Liver (tissue), 9 donors: Measurements from ENCODE around the gene SMCO4. TPM values are rescaled to one million over a fixed set of nuclear protein-coding genes. Genes with fewer than 3 reads are reported as not detected.

Experiments used
- DNase-seq: peaks from one replicate; pipeline ENCODE4 v3.0.0-alpha.2; 2017; ENCODE audit warnings: low spot score
- H3K27ac ChIP-seq, 2 donors: one replicate each; pipeline ENCODE4 v1.7.0; 2013; ENCODE audit warnings: inconsistent platforms in 2 of 2, low read length in 2 of 2, control low read depth in 1 of 2, low read depth in 1 of 2, mild to moderate bottlenecking in 1 of 2
- H3K27me3 ChIP-seq, 4 donors: one replicate each; pipeline versions ENCODE4 v1.6.1 to v1.7.0; 2013; ENCODE audit warnings: low read length in 3 of 4, inconsistent platforms in 1 of 4, mild to moderate bottlenecking in 1 of 4, moderate library complexity in 1 of 4; ENCODE audit not compliant: control insufficient read depth in 4 of 4, insufficient read depth in 4 of 4
- H3K36me3 ChIP-seq, 4 donors: one replicate each; pipeline versions ENCODE4 v1.6.1 to v1.7.0; 2013; ENCODE audit warnings: low read length in 3 of 4, mild to moderate bottlenecking in 3 of 4, low read depth in 1 of 4, moderate library complexity in 1 of 4; ENCODE audit not compliant: control insufficient read depth in 4 of 4, insufficient read depth in 3 of 4
- H3K4me1 ChIP-seq, 4 donors: one replicate each; pipeline versions ENCODE4 v1.6.1 to v1.7.0; 2013; ENCODE audit warnings: low read length in 3 of 4, mild to moderate bottlenecking in 3 of 4, moderate library complexity in 1 of 4; ENCODE audit not compliant: control insufficient read depth in 4 of 4, insufficient read depth in 4 of 4
- H3K4me3 ChIP-seq, 3 donors: one replicate each; pipeline versions ENCODE4 v1.6.1 to v1.7.0; 2013; ENCODE audit warnings: low read length in 3 of 3, control low read depth in 1 of 3, low read depth in 1 of 3, mild to moderate bottlenecking in 1 of 3
- H3K9ac ChIP-seq, 2 donors: one replicate each; pipeline ENCODE4 v1.7.0; 2013; ENCODE audit warnings: low read length in 2 of 2, mild to moderate bottlenecking in 2 of 2, moderate library complexity in 2 of 2, control low read depth in 1 of 2, low read depth in 1 of 2
- H3K9me3 ChIP-seq, 4 donors: one replicate each; pipeline versions ENCODE4 v1.6.1 to v1.7.0; 2013; ENCODE audit warnings: low read length in 3 of 4; ENCODE audit not compliant: control insufficient read depth in 4 of 4
- FOXA1 ChIP-seq: IDR thresholded peaks from 2 replicates; pipeline ENCODE4 v1.6.1; 2016; ENCODE audit warnings: antibody characterized with exemption
- FOXA2 ChIP-seq: IDR thresholded peaks from 2 replicates; pipeline ENCODE4 v1.6.1; 2016; ENCODE audit warnings: antibody characterized with exemption
- GABPA ChIP-seq, 2 donors: IDR thresholded peaks in 1 of 2; conservative IDR thresholded peaks in 1 of 2; 2 replicates each; pipeline ENCODE4 v1.6.1; 2016; ENCODE audit warnings: antibody characterized with exemption in 2 of 2, mild to moderate bottlenecking in 1 of 2, moderate library complexity in 1 of 2
- HNF4A ChIP-seq, 2 donors: conservative IDR thresholded peaks; 2 replicates each; pipeline ENCODE4 v1.6.1; 2016; ENCODE audit warnings: antibody characterized with exemption in 2 of 2, mild to moderate bottlenecking in 2 of 2
- HNF4G ChIP-seq: IDR thresholded peaks from 2 replicates; pipeline ENCODE4 v1.6.1; 2016; ENCODE audit warnings: antibody characterized with exemption
- JUND ChIP-seq, 2 donors: IDR thresholded peaks; 2 replicates each; pipeline ENCODE4 v1.6.1; 2016; ENCODE audit warnings: antibody characterized with exemption in 2 of 2
- NR2F2 ChIP-seq: IDR thresholded peaks from 2 replicates; pipeline ENCODE4 v1.6.1; 2016; ENCODE audit warnings: antibody characterized with exemption
- RAD21 ChIP-seq, 2 donors: IDR thresholded peaks; 2 replicates each; pipeline ENCODE4 v1.6.1; 2016; ENCODE audit warnings: antibody characterized with exemption in 2 of 2, mild to moderate bottlenecking in 2 of 2
- RXRA ChIP-seq, 2 donors: IDR thresholded peaks; 2 replicates each; pipeline ENCODE4 v1.6.1; 2017 to 2018; ENCODE audit warnings: antibody characterized with exemption in 2 of 2, mild to moderate bottlenecking in 1 of 2
- TAF1 ChIP-seq: conservative IDR thresholded peaks from 2 replicates; pipeline ENCODE4 v1.6.1; 2016; ENCODE audit warnings: antibody characterized with exemption, mild to moderate bottlenecking
- YY1 ChIP-seq: IDR thresholded peaks from 2 replicates; pipeline ENCODE4 v1.6.1; 2016; ENCODE audit warnings: antibody characterized with exemption, mild to moderate bottlenecking
- WGBS: extraction: QIAGEN DNeasy Blood & Tissue Kit; methylation state at CpG from one replicate; pipeline ENCODE4 v1.1.7; 2013; 5-methylcytosine and 5-hydroxymethylcytosine counted together
- polyA plus RNA-seq, 2 donors: library from polyadenylated mRNA; stranded (reverse) in 1 of 2; unstranded in 1 of 2; fragments of 200-250 nt in 1 of 2; fragments of >200 nt in 1 of 2; fragmentation: Nextera tagmentation in 1 of 2; extraction: Ambion mirVana in 1 of 2; gene quantifications; one replicate each; pipeline versions ENCODE4 v1.2.1 to v1.2.3, GENCODE V29; 2013 to 2015
- total RNA-seq, 2 donors: library from RNA; depleted of rRNA; stranded (reverse); fragments of >200 nt; gene quantifications; one replicate each; pipeline ENCODE4 v1.2.3, GENCODE V29; 2014
- TF ChIP-seq, protein P1 (sequence below): IDR thresholded peaks from 2 replicates; pipeline ENCODE4 v1.6.1; 2016; ENCODE audit warnings: antibody characterized with exemption
- TF ChIP-seq, protein P2 (sequence below): fragments of 150-350 bp; IDR thresholded peaks from 2 replicates; pipeline ENCODE4 v1.5.1; 2017; ENCODE audit warnings: improper control_type of control experiment, low read depth, low read length; ENCODE audit not compliant: missing input control
- TF ChIP-seq, protein P3 (sequence below): IDR thresholded peaks from 2 replicates; pipeline ENCODE4 v1.6.1; 2016; ENCODE audit warnings: antibody characterized with exemption
- TF ChIP-seq, protein P4 (sequence below): IDR thresholded peaks from 2 replicates; pipeline ENCODE4 v1.6.1; 2016; ENCODE audit warnings: antibody characterized with exemption, mild to moderate bottlenecking
- donor health status: healthy.
- donor health status: healthy.
- donor health status: healthy.
- donor health status: healthy.
- donor health status: healthy.

SMCO4 gene
- total and polyA plus RNA-seq, 4 donors, result 21.2 to 98.8 (median 47.9) TPM

DNA sequence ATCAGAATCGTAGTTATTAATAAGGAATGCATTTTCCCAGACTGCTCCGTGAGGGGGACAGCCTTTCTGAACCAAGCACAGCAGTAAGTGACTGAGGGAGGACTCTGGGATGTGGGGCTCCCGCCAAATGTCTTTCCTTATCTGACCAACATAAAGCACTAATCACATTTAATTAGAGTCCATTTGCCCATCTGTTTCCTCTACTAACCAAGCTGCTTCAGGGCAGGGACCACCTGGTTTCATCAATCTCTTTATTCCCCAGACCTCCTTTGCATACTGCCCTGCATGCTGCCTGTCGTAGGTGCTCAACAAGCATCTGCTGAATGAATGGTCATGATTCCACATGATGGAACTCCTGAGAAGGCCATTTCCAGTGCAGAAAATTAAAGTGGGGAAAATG is 29.4 kb downstream of the SMCO4 start:
- no peaks in the 10 kb centered on the region for H3K36me3 ChIP-seq
- DNase-seq, result no peak
- H3K27ac ChIP-seq, result no peak overlapping the region
- no peaks in the 10 kb centered on the region for H3K9me3 ChIP-seq
- H3K4me1 ChIP-seq, result peaks cover 0 to 10% (median 3%) of the 10 kb centered on the region in 4 donors
- H3K4me3 ChIP-seq, result no peak overlapping the region
- 75% methylated on average over 4 of the region's 4 CpGs for WGBS
- TF ChIP-seq NR2F2 (no peak), HNF4G (no peak), JUND (IDR thresholded peaks at IDR 0.05) (no peak), FOXA1 (no peak), RXRA (IDR thresholded peaks at IDR 0.05) (no peak), FOXA2 (no peak), GABPA (IDR thresholded peaks at IDR 0.05 in 1 of 2, conservative IDR thresholded peaks at IDR 0.05 in 1 of 2) (no peak)
- TF ChIP-seq, protein P1, sequence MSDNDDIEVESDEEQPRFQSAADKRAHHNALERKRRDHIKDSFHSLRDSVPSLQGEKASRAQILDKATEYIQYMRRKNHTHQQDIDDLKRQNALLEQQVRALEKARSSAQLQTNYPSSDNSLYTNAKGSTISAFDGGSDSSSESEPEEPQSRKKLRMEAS, result no peak
- TF ChIP-seq, protein P2, sequence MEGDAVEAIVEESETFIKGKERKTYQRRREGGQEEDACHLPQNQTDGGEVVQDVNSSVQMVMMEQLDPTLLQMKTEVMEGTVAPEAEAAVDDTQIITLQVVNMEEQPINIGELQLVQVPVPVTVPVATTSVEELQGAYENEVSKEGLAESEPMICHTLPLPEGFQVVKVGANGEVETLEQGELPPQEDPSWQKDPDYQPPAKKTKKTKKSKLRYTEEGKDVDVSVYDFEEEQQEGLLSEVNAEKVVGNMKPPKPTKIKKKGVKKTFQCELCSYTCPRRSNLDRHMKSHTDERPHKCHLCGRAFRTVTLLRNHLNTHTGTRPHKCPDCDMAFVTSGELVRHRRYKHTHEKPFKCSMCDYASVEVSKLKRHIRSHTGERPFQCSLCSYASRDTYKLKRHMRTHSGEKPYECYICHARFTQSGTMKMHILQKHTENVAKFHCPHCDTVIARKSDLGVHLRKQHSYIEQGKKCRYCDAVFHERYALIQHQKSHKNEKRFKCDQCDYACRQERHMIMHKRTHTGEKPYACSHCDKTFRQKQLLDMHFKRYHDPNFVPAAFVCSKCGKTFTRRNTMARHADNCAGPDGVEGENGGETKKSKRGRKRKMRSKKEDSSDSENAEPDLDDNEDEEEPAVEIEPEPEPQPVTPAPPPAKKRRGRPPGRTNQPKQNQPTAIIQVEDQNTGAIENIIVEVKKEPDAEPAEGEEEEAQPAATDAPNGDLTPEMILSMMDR, result no peak
- TF ChIP-seq, protein P3, sequence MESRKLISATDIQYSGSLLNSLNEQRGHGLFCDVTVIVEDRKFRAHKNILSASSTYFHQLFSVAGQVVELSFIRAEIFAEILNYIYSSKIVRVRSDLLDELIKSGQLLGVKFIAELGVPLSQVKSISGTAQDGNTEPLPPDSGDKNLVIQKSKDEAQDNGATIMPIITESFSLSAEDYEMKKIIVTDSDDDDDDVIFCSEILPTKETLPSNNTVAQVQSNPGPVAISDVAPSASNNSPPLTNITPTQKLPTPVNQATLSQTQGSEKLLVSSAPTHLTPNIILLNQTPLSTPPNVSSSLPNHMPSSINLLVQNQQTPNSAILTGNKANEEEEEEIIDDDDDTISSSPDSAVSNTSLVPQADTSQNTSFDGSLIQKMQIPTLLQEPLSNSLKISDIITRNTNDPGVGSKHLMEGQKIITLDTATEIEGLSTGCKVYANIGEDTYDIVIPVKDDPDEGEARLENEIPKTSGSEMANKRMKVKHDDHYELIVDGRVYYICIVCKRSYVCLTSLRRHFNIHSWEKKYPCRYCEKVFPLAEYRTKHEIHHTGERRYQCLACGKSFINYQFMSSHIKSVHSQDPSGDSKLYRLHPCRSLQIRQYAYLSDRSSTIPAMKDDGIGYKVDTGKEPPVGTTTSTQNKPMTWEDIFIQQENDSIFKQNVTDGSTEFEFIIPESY, result no peak
- no peak overlapping the region for H3K9ac ChIP-seq
- no peaks in the 10 kb centered on the region for H3K27me3 ChIP-seq

DNA sequence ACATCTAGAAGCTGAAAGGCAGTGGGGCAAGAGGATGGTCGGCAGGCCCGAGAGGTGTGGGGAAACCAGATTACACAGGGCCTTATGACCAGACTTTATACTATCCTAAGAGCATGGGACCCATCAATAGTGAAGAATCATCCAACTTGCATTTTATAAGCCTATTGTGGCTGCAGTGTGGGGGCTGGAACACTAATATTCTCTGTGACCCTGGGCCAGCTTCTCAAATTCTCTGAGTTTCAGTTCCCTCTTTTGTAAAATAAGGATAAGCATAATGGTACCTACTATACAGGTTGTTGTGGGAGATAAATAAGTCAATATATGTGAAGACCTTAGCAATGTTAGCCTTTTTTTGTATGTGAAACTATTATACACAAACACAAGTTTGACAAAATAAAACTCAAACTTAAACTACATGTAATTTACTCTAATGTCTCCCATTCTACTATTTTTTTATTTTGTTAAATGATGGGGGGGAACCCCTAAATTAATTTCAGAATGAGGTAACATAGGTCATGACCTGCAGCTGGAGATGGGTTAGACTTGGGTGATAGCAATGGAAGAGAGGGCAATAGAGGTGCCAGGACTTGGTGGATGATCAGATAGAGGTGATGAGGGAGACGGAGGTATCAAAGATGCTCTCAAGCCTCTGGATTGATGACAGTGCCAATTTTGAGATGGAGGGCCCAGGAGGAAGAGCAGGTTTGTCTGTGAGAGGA is 30.1 kb downstream of the SMCO4 start:
- no peaks in the 10 kb centered on the region for H3K9me3 ChIP-seq
- no peak overlapping the region for H3K9ac ChIP-seq
- DNase-seq, result no peak
- peaks cover under 1 to 13% (median 9%) of the 10 kb centered on the region in 4 donors for H3K4me1 ChIP-seq
- H3K27me3 ChIP-seq, result no peaks in the 10 kb centered on the region
- no peak for TF ChIP-seq NR2F2
- TF ChIP-seq YY1, result no peak
- TF ChIP-seq TAF1, result no peak
- TF ChIP-seq, protein P1, result no peak
- 96% methylated on average over 3 of the region's 3 CpGs for WGBS
- no peak overlapping the region for H3K4me3 ChIP-seq
- no peaks in the 10 kb centered on the region for H3K36me3 ChIP-seq
- H3K27ac ChIP-seq, result no peak overlapping the region

DNA sequence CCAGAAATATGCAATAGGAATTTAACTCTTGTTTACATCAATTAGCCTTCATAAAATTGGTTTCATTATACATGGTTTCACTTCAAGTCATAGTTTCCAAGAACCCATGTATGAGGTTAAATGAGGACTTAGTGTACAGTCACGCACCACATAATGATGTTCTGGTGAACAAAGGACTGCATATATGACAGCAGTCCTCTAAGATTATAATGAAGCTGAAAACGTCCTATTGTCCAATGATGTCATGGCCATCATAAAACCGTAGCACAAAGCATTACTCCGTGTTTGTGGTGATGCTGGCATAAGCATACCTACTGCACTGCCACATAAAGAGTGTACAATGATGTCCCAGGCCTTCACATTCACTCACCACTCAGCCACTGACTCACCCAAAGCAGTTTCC is 31.1 kb downstream of the SMCO4 start:
- no peaks in the 10 kb centered on the region for H3K36me3 ChIP-seq
- H3K4me1 ChIP-seq, result peaks cover 2 to 17% (median 16%) of the 10 kb centered on the region in 4 donors
- no peak overlapping the region for H3K4me3 ChIP-seq
- no peak for DNase-seq
- H3K27me3 ChIP-seq, result no peaks in the 10 kb centered on the region
- 87% methylated on average over 4 of the region's 4 CpGs for WGBS
- TF ChIP-seq HNF4A (conservative IDR thresholded peaks at IDR 0.05), result no peak
- TF ChIP-seq, protein P4, sequence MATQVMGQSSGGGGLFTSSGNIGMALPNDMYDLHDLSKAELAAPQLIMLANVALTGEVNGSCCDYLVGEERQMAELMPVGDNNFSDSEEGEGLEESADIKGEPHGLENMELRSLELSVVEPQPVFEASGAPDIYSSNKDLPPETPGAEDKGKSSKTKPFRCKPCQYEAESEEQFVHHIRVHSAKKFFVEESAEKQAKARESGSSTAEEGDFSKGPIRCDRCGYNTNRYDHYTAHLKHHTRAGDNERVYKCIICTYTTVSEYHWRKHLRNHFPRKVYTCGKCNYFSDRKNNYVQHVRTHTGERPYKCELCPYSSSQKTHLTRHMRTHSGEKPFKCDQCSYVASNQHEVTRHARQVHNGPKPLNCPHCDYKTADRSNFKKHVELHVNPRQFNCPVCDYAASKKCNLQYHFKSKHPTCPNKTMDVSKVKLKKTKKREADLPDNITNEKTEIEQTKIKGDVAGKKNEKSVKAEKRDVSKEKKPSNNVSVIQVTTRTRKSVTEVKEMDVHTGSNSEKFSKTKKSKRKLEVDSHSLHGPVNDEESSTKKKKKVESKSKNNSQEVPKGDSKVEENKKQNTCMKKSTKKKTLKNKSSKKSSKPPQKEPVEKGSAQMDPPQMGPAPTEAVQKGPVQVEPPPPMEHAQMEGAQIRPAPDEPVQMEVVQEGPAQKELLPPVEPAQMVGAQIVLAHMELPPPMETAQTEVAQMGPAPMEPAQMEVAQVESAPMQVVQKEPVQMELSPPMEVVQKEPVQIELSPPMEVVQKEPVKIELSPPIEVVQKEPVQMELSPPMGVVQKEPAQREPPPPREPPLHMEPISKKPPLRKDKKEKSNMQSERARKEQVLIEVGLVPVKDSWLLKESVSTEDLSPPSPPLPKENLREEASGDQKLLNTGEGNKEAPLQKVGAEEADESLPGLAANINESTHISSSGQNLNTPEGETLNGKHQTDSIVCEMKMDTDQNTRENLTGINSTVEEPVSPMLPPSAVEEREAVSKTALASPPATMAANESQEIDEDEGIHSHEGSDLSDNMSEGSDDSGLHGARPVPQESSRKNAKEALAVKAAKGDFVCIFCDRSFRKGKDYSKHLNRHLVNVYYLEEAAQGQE, result no peak
- TF ChIP-seq FOXA2, result no peak
- TF ChIP-seq RAD21 (IDR thresholded peaks at IDR 0.05), result no peak
- no peaks in the 10 kb centered on the region for H3K9me3 ChIP-seq
- no peak overlapping the region for H3K9ac ChIP-seq
- H3K27ac ChIP-seq, result no peak overlapping the region
